HepG2 (cell line): Measurements from ENCODE around the gene ENO3.

ENCODE experiments used
- BHLHE40 ChIP-seq: IDR thresholded peaks from 2 replicates; pipeline ENCODE4 v1.6.1; 2011; ENCODE audit warnings: low read length, improper control_type of control experiment
- HDAC2 ChIP-seq: sonication (generic); formaldehyde crosslinking; IDR thresholded peaks from 2 replicates; pipeline ENCODE4 v1.4.0; 2020; ENCODE audit warnings: missing genetic modification reagents
- HNRNPL ChIP-seq: fragments of 200-400 bp; formaldehyde crosslinking; IDR thresholded peaks from 2 replicates; pipeline ENCODE4 v1.6.1; 2017; ENCODE audit warnings: mild to moderate bottlenecking, low read depth, low read length
- JUND ChIP-seq: sonication (generic); formaldehyde crosslinking; IDR thresholded peaks from 2 replicates; pipeline ENCODE4 v1.8.0; 2022; ENCODE audit warnings: mild to moderate bottlenecking, missing genetic modification reagents
- MXI1 ChIP-seq: IDR thresholded peaks from 3 replicates; pipeline ENCODE4 v1.6.1; 2012; ENCODE audit warnings: low read depth, low read length, inconsistent platforms, borderline replicate concordance
- PHF21A ChIP-seq: sonication (generic); formaldehyde crosslinking; IDR thresholded peaks from 2 replicates; pipeline ENCODE4 v1.5.0; 2020; ENCODE audit warnings: mild to moderate bottlenecking, missing genetic modification reagents
- RAD21 ChIP-seq: fragments of 450-650 bp; formaldehyde crosslinking; IDR thresholded peaks from 2 replicates; pipeline ENCODE4 v1.5.0; 2020; ENCODE audit warnings: mild to moderate bottlenecking
- RCOR2 ChIP-seq: IDR thresholded peaks from 2 replicates; pipeline ENCODE4 v1.6.1; 2016; ENCODE audit warnings: missing biosample characterization, missing genetic modification reagents
- RFX5 ChIP-seq: IDR thresholded peaks from 2 replicates; pipeline ENCODE4 v1.6.1; 2011; ENCODE audit warnings: low read depth, low read length, improper control_type of control experiment
- TCF12 ChIP-seq, 2 experiments: fragments of 450-650 bp in 1 of 2; sonication (generic) in 1 of 2; formaldehyde crosslinking in 1 of 2; IDR thresholded peaks; 2 replicates each; pipeline versions ENCODE4 v1.6.1 to v1.8.0; 2017 to 2022; ENCODE audit warnings: antibody characterized with exemption in 1 of 2, mild to moderate bottlenecking in 1 of 2, missing genetic modification reagents in 1 of 2, moderate library complexity in 1 of 2
- THRA ChIP-seq: sonication (generic); formaldehyde crosslinking; IDR thresholded peaks from 2 replicates; pipeline ENCODE4 v1.4.0; 2020; ENCODE audit warnings: missing genetic modification reagents, borderline replicate concordance
- ZNF17 ChIP-seq: sonication (generic); formaldehyde crosslinking; IDR thresholded peaks from 2 replicates; pipeline ENCODE4 v1.5.0; 2020; ENCODE audit warnings: mild to moderate bottlenecking, missing genetic modification reagents
- ZNF746 ChIP-seq: sonication (generic); formaldehyde crosslinking; IDR thresholded peaks from 2 replicates; pipeline ENCODE4 v1.8.0; 2022; ENCODE audit warnings: mild to moderate bottlenecking, missing genetic modification reagents
- ZNF747 ChIP-seq: sonication (generic); formaldehyde crosslinking; IDR thresholded peaks from 2 replicates; pipeline ENCODE4 v1.8.1; 2023; ENCODE audit warnings: missing genetic modification reagents, mild to moderate bottlenecking, borderline replicate concordance

GRCh38 chr17:4920351-4921048, 30.4 kb upstream of the ENO3 start:
- TF ChIP-seq BHLHE40, result no peak
- TF ChIP-seq RFX5, result no peak
- TF ChIP-seq MXI1, result 0 out of 3 replicates have a peak, but pooled peaks have one; percentile 28
- TF ChIP-seq ZNF747 (CRISPR knock-in tag), result no peak
- no peak for TF ChIP-seq HDAC2 (CRISPR knock-in tag)
- no peak for TF ChIP-seq THRA (CRISPR knock-in tag)
- TF ChIP-seq HNRNPL, result no peak
- no peak for TF ChIP-seq TCF12 (IDR thresholded peaks at IDR 0.05)
- TF ChIP-seq TCF12 (CRISPR knock-in tag; IDR thresholded peaks at IDR 0.05), result no peak
- no peak for TF ChIP-seq ZNF746
- no peak for TF ChIP-seq RAD21 (CRISPR knock-in tag)
- no peak for TF ChIP-seq ZNF17 (CRISPR knock-in tag)
- TF ChIP-seq JUND (CRISPR knock-in tag), result no peak
- TF ChIP-seq PHF21A, result peak; percentile 66; the same call in 1 of the 2 replicates
- no peak for TF ChIP-seq RCOR2 (CRISPR knock-in tag)
